Calu3 (cell line): ENCODE data around the gene PLXNA4. TPM values are rescaled to one million over a fixed set of nuclear protein-coding genes. Genes with fewer than 3 reads are reported as not detected.
"Not testable (repeated sequence)": the region's sequence is repeated elsewhere in the genome, so short reads cannot be mapped to it uniquely, and the experiment has no call there.

Experiments
- BruUV-seq: library from RNA; stranded (reverse); fragments of 400-500 nt; replicated peaks from 2 replicates; lab custom pipeline; 2021; lab: Mats Ljungman, UMichigan
- CTCF ChIA-PET: fragments of 300-600 bp; sonication (Branson Sonifier 250); formaldehyde crosslinking; loops from one replicate; lab custom pipeline; 2022; ENCODE audit warnings: antibody characterized with exemption; lab: Charles Lee
- DNase-seq: peaks from one replicate; pipeline ENCODE4 v3.0.0; 2022
- H3K27ac Mint-ChIP-seq: one replicate; pipeline ENCODE4 v1.8.0; 2022; ENCODE audit warnings: mixed read lengths; ENCODE audit not compliant: unreplicated experiment
- H3K27me3 Mint-ChIP-seq: one replicate; pipeline ENCODE4 v1.8.0; 2022; ENCODE audit warnings: mixed read lengths; ENCODE audit not compliant: unreplicated experiment
- H3K36me3 Mint-ChIP-seq: one replicate; pipeline ENCODE4 v1.8.0; 2022; ENCODE audit warnings: mild to moderate bottlenecking, moderate library complexity, mixed read lengths; ENCODE audit not compliant: insufficient read depth, unreplicated experiment
- H3K4me1 Mint-ChIP-seq: one replicate; pipeline ENCODE4 v1.8.0; 2022; ENCODE audit warnings: mild to moderate bottlenecking, low read depth, mixed read lengths; ENCODE audit not compliant: unreplicated experiment
- H3K4me3 Mint-ChIP-seq: one replicate; pipeline ENCODE4 v1.8.0; 2022; ENCODE audit warnings: mild to moderate bottlenecking, low read depth, moderate library complexity, mixed read lengths; ENCODE audit not compliant: unreplicated experiment
- H3K9me3 Mint-ChIP-seq: one replicate; pipeline ENCODE4 v1.8.0; 2022; ENCODE audit warnings: low read depth, mixed read lengths; ENCODE audit not compliant: unreplicated experiment
- CTCF ChIP-seq: fragments of 200-600 bp; IDR thresholded peaks from one replicate; pipeline ENCODE4 v1.8.0; 2022; ENCODE audit warnings: antibody characterized with exemption; ENCODE audit not compliant: unreplicated experiment
- intact Hi-C: fragments of 100-400 bp; cut with micrococcal nuclease; formaldehyde crosslinking; loops from one replicate; pipeline ENCODE4 v1.10.0; 2022; ENCODE audit not compliant: unreplicated experiment
- total RNA-seq: library from RNA; stranded (reverse); gene quantifications from 2 replicates; pipeline ENCODE4 v1.2.3, GENCODE V29; 2022

PLXNA4 gene
- total RNA-seq, 1 experiment from 2014 or later: not detected

- DNase-seq: no peak
- intact Hi-C loops: no loop called here
- BruUV-seq: no TSS peak
- Mint-ChIP-seq H3K4me1 (no peaks in the 10 kb centered on the region), H3K36me3 (no peaks in the 10 kb centered on the region), H3K27me3 (peaks cover 80% of the 10 kb centered on the region), H3K4me3 (no peak overlapping the region), H3K9me3 (peaks cover 2% of the 10 kb centered on the region), H3K27ac (no peak overlapping the region)
- CTCF ChIA-PET: no interaction called here
- TF ChIP-seq CTCF: no peak
Observed at GRCh38 chr7:132169730-132170129, 406.5 kb downstream of the PLXNA4 start.

GRCh38 chr7:132168239-132168638 lies 408.0 kb downstream of the PLXNA4 start:
- peaks cover 90% of the 10 kb centered on the region for H3K27me3 Mint-ChIP-seq
- no peak overlapping the region for H3K4me3 Mint-ChIP-seq
- H3K27ac Mint-ChIP-seq: no peak overlapping the region
- DNase-seq: no peak
- BruUV-seq: no TSS peak
- H3K9me3 Mint-ChIP-seq: peaks cover 2% of the 10 kb centered on the region
- intact Hi-C loops: no loop called here
- TF ChIP-seq CTCF: no peak
- CTCF ChIA-PET: no interaction called here
- no peaks in the 10 kb centered on the region for H3K4me1 Mint-ChIP-seq
- no peaks in the 10 kb centered on the region for H3K36me3 Mint-ChIP-seq

- H3K4me3 Mint-ChIP-seq, H3K4me1 Mint-ChIP-seq, intact Hi-C loops, H3K9me3 Mint-ChIP-seq, H3K36me3 Mint-ChIP-seq, H3K27ac Mint-ChIP-seq, DNase-seq, BruUV-seq: not testable (repeated sequence)
- CTCF ChIA-PET: interaction anchor here (0.6 kb wide), 1 partner anchor 82 kb away, joined by 3 read pairs; no protein-coding TSS in a partner anchor
- H3K27me3 Mint-ChIP-seq: peaks cover 97% of the 10 kb centered on the region
Observed at GRCh38 chr7:132165695-132166094, 410.6 kb downstream of the PLXNA4 start.

GRCh38 chr7:132164558-132165125 lies 411.6 kb downstream of the PLXNA4 start:
- TF ChIP-seq CTCF: no peak
- Mint-ChIP-seq H3K4me3 (no peak overlapping the region), H3K27ac (no peak overlapping the region), H3K9me3 (peaks cover 2% of the 10 kb centered on the region), H3K36me3 (no peaks in the 10 kb centered on the region), H3K27me3 (peaks cover 97% of the 10 kb centered on the region), H3K4me1 (no peaks in the 10 kb centered on the region)
- BruUV-seq: no TSS peak
- CTCF ChIA-PET: no interaction called here
- intact Hi-C loops: no loop called here
- DNase-seq: no peak

- H3K27ac Mint-ChIP-seq: no peak overlapping the region
- peaks cover 2% of the 10 kb centered on the region for H3K9me3 Mint-ChIP-seq
- no peak for TF ChIP-seq CTCF
- intact Hi-C loops: no loop called here
- peaks cover 97% of the 10 kb centered on the region for H3K27me3 Mint-ChIP-seq
- CTCF ChIA-PET: no interaction called here
- no peak for DNase-seq
- no TSS peak for BruUV-seq
- H3K4me3 Mint-ChIP-seq: no peak overlapping the region
- H3K4me1 Mint-ChIP-seq: no peaks in the 10 kb centered on the region
- no peaks in the 10 kb centered on the region for H3K36me3 Mint-ChIP-seq
Observed at GRCh38 chr7:132162556-132163144, 413.6 kb downstream of the PLXNA4 start.
